ENCODE results near the gene OTULIN. TPM values are rescaled to one million over a fixed set of nuclear protein-coding genes. Genes with fewer than 3 reads are reported as not detected.

OTULIN gene
- total and polyA plus RNA-seq, 2 of the 4 experiments (the other 2 are of a cell fraction), result 6.9 to 19.5 TPM

GRCh38 chr5:14702238-14702839 is 37.8 kb downstream of the OTULIN start:
- 100% methylated on average over 1 to 4 of the region's 11 CpGs for WGBS, 2 experiments (ENCODE audit: extremely low coverage in 2 of 2, insufficient read length in 1 of 2)
- Histone ChIP-seq H3K4ac (ENCODE audit: low read depth, low read length) (no peak overlapping the region), H4K5ac (ENCODE audit: low read depth, low read length) (no peak overlapping the region), H3K27me3 (ENCODE audit: control insufficient read depth, insufficient read depth, low read length) (no peaks in the 10 kb centered on the region), H3K9me3 (ENCODE audit: control insufficient read depth, insufficient read depth, low read length) (no peaks in the 10 kb centered on the region), H3K9me1 (ENCODE audit: insufficient read depth, low read length) (peaks cover 9% of the 10 kb centered on the region), H2AK5ac (ENCODE audit: low read depth, low read length) (no peak overlapping the region), H3K4me1 (ENCODE audit: control insufficient read depth, insufficient read depth, low read length) (peaks cover 7% of the 10 kb centered on the region), H2BK15ac (ENCODE audit: low read depth, low read length) (no peak overlapping the region), H3K4me2 (ENCODE audit: low read depth, low read length) (no peak overlapping the region), H4K20me1 (ENCODE audit: insufficient read depth, low read length) (no peaks in the 10 kb centered on the region), H4K8ac (ENCODE audit: low read depth in 2 of 2, low read length in 2 of 2) (no peak overlapping the region), H3K56ac (ENCODE audit: extremely low read depth, insufficient read depth, low read length) (no peak overlapping the region), H2AK9ac (replicated peaks; ENCODE audit: low read depth, low read length, poor library complexity) (no peak overlapping the region), H3K79me1 (ENCODE audit: low read depth in 1 of 2, low read length in 2 of 2) (peaks cover 23 to 64% of the 10 kb centered on the region in 2 experiments; a peak in 3 of 4 replicates), H3K9ac (ENCODE audit: low read depth, low read length) (no peak overlapping the region), H2BK20ac (ENCODE audit: low read depth, low read length) (no peak overlapping the region), H4K91ac (ENCODE audit: insufficient read depth, low read depth, low read length) (no peak overlapping the region), H3K4me3 (ENCODE audit: insufficient read depth, low read depth, low read length) (no peak overlapping the region), H3K27ac (ENCODE audit: insufficient read depth, low read length) (no peak overlapping the region), H3K14ac (replicated peaks; ENCODE audit: low read depth, low read length) (no peak overlapping the region), H2BK120ac (ENCODE audit: low read depth, low read length) (no peak overlapping the region), H2BK5ac (ENCODE audit: low read depth, low read length, poor library complexity, severe bottlenecking) (no peak overlapping the region), H3K36me3 (ENCODE audit: control insufficient read depth, insufficient read depth, low read length) (peaks cover 23% of the 10 kb centered on the region), H3K23ac (ENCODE audit: low read depth, low read length) (no peak overlapping the region), H3K18ac (ENCODE audit: low read depth, low read length) (no peak overlapping the region), H2AFZ (replicated peaks; ENCODE audit: low read length, poor library complexity) (no peak overlapping the region)
- TF ChIP-seq MAFK (IDR thresholded peaks at IDR 0.05; ENCODE audit: low read depth, low read length) (no peak), RAD21 (IDR thresholded peaks at IDR 0.05; ENCODE audit: low read length) (no peak), CEBPB (IDR thresholded peaks at IDR 0.05; ENCODE audit: low read depth, low read length) (no peak), BHLHE40 (IDR thresholded peaks at IDR 0.05; ENCODE audit: low read depth, low read length) (no peak), SMC3 (IDR thresholded peaks at IDR 0.05; ENCODE audit: low read depth, low read length) (no peak), POLR2A (IDR thresholded peaks at IDR 0.05; ENCODE audit: low read depth, low read length) (no peak), CTCF (conservative IDR thresholded peaks at IDR 0.05; ENCODE audit: low read depth, low read length) (no peak), CHD1 (IDR thresholded peaks at IDR 0.05; ENCODE audit: low read depth, low read length) (no peak), ELK1 (IDR thresholded peaks at IDR 0.05; ENCODE audit: borderline replicate concordance, low read depth, low read length) (no peak), RCOR1 (IDR thresholded peaks at IDR 0.05; ENCODE audit: insufficient replicate concordance, low read length) (no peak), FOS (IDR thresholded peaks at IDR 0.05; ENCODE audit: low read depth, low read length) (no peak), MXI1 (IDR thresholded peaks at IDR 0.05; ENCODE audit: borderline replicate concordance, low read depth, low read length) (no peak), NFE2L2 (IDR thresholded peaks at IDR 0.05; ENCODE audit: low read depth, low read length) (no peak), RFX5 (IDR thresholded peaks at IDR 0.05; ENCODE audit: low read depth, low read length) (no peak), USF2 (IDR thresholded peaks at IDR 0.05; ENCODE audit: low read depth, low read length) (no peak), MAZ (IDR thresholded peaks at IDR 0.05; ENCODE audit: borderline replicate concordance, low read depth, low read length) (no peak)
- ATAC-seq (ENCODE audit: low read depth) (no peak), DNase-seq (no peak)
- dilution Hi-C loops (cut with HindIII; ENCODE audit: low sequenced_read_pairs, unreplicated experiment), result no loop called here
- in situ Hi-C loops (cut with MboI; ENCODE audit: low sequenced_read_pairs), result loop anchor here (25.0 kb wide), 1 partner anchor 810 kb away; the partner anchor contains the start of gene FBXL7
- intact Hi-C loops (cut with micrococcal nuclease), result no loop called here
- ChIA-PET POLR2A (ENCODE audit: unreplicated experiment) (no interaction called here), CTCF (no interaction called here)
- no TSS peak for BruUV-seq (replicated peaks)

Measured in IMR-90 (cell line).